GM12872 (cell line): ENCODE data around the gene GRM8.

Experiments used
- TF ChIP-seq, protein P1 (sequence below): IDR thresholded peaks from 3 replicates; pipeline ENCODE4 v1.5.1; 2011; ENCODE audit warnings: low read depth, mild to moderate bottlenecking, low read length, moderate library complexity; ENCODE audit not compliant: insufficient read depth

The GRM8 gene

DNA sequence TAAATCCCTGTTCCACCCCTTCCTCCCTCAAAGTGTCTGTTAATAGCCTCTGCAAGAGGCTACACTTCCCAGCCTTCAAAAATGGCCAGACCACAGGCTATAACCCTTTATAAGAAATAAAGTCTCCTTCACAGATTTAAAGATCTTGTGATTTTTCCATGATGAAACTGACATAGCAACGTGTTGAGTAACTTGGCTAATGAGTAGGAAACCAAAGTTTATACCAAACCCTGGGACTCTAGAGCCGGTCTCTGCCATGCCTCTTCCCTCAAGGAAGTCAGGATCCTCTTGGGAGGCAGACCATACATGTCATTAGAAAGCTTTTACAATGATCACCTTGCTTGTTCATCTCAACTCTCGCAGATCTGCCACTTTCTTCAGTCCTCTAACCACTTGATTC, 44.4 kb downstream of the GRM8 start:
- TF ChIP-seq, protein P1, sequence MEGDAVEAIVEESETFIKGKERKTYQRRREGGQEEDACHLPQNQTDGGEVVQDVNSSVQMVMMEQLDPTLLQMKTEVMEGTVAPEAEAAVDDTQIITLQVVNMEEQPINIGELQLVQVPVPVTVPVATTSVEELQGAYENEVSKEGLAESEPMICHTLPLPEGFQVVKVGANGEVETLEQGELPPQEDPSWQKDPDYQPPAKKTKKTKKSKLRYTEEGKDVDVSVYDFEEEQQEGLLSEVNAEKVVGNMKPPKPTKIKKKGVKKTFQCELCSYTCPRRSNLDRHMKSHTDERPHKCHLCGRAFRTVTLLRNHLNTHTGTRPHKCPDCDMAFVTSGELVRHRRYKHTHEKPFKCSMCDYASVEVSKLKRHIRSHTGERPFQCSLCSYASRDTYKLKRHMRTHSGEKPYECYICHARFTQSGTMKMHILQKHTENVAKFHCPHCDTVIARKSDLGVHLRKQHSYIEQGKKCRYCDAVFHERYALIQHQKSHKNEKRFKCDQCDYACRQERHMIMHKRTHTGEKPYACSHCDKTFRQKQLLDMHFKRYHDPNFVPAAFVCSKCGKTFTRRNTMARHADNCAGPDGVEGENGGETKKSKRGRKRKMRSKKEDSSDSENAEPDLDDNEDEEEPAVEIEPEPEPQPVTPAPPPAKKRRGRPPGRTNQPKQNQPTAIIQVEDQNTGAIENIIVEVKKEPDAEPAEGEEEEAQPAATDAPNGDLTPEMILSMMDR: no peak

DNA sequence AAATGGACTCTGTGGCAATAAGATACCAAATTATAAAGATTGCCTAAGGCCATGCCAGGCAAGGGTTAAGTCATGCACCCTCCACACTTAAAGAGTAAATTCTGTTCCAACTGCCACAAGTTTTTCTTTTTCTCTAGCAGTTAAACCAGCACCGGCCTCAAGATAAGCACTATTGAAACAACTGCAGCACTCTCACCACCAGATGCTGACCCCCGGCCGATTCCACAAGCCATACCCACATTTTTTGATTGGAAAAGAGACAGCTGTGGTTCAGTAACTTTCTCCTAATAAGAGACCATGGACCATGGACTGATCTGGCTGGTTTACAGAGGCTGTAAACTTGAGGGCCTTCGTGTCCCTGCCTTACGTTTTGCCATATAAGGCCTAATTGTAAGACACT, 44.9 kb downstream of the GRM8 start:
- TF ChIP-seq, protein P1: no peak

- TF ChIP-seq, protein P1: no peak
Measured at GRCh38 chr7:127207230-127207629, 45.5 kb downstream of the GRM8 start.

DNA sequence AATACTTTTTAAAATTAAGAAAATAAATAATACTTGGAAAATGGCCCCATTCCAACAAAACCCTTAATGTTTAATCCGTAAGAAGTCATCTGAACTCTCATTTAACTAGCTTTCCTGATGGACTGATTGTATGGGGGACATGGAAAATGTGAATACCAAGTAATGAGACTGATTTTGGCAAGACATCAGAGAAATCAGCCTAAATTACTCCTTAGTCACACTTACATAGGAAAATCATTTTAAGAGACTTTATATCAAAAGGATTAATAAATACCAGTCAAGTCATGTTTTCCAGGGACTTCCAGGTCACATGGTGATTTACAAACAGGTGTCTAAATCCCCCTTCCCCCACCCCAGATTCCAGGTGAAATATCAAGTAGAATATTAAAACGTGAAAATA, 58.2 kb downstream of the GRM8 start:
- TF ChIP-seq, protein P1: no peak

DNA sequence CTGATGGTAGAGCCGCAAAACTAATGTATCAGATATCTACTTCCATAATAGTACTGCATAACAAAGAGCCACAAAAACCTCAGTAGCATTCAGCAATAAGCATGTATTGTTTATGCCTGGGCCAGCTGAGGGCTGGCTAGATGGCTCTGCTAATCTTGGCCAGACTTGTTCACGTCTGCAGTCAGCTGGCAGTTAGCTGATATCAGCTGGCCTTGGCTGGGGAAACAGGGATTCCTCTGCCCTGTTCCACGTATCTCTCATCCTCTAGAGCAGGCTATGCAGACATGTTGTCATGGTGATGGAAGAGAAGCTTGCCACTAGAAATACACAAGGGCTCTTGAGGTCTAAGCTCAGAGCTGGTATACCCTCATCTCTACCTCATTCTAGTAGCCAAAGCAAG, 62.9 kb downstream of the GRM8 start:
- TF ChIP-seq, protein P1: no peak

GRCh38 chr7:127189074-127189473, 63.7 kb downstream of the GRM8 start:
- TF ChIP-seq, protein P1: no peak

GRCh38 chr7:127187740-127188139, 65.0 kb downstream of the GRM8 start:
- TF ChIP-seq, protein P1: no peak

DNA sequence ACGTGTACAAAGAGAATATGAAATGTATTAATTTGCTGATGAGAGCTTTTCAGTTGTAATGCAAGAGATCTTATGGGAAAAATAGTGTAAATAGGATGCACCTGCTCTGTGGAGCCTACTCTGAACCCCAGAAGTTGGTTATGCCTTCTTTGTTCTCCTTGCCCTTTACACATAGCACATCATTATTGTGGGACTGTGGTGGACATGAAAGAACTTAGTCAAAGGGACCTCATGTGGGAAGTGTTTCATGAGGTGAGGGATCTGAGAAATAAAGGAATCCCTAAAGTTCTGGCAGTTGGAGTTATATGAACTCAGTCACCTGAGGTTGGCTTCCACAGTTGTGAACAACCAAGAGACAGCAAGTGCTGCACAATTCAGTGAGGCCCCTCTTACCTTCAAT, 66.1 kb downstream of the GRM8 start:
- TF ChIP-seq, protein P1: no peak
